Adrenal gland (tissue), 5 donors: Measurements from ENCODE around the gene EFNA4.

Experiments used
- CTCF ChIP-seq, 6 experiments: fragments of 450-650 bp in 4 of 6; fragments of 200-600 bp in 2 of 6; sonication (generic) in 1 of 6; IDR thresholded peaks; 1 replicate in 5 of 6; 2 replicates in 1 of 6; pipeline versions ENCODE4 v1.5.1 to v1.8.0; 2016 to 2021; ENCODE audit warnings: antibody characterized with exemption in 6 of 6, mild to moderate bottlenecking in 2 of 6, moderate library complexity in 1 of 6
- POLR2A ChIP-seq, 2 donors: fragments of 450-650 bp; IDR thresholded peaks; one replicate each; pipeline ENCODE4 v1.6.1; 2017; ENCODE audit warnings: antibody characterized with exemption in 2 of 2, mild to moderate bottlenecking in 2 of 2, moderate library complexity in 1 of 2
- donor health status: DM: no; HTN: no; CAD: no.

- no peak for TF ChIP-seq CTCF (IDR thresholded peaks at IDR 0.05)
- no peak for TF ChIP-seq POLR2A (IDR thresholded peaks at IDR 0.05)
Measured at GRCh38 chr1:155079210-155079486, 15.6 kb downstream of the EFNA4 start.
